Forelimb muscle (tissue), 1 donor: ENCODE results near the gene CGB7. TPM values are rescaled to one million over a fixed set of nuclear protein-coding genes. Genes with fewer than 3 reads are reported as not detected.
A peak's percentile ranks its signal among the peaks of the same experiment; 100 is the strongest.
"Not testable (repeated sequence)": the region's sequence is repeated elsewhere in the genome, so short reads cannot be mapped to it uniquely, and the experiment has no call there.

Experiments used
- DNase-seq: peaks from one replicate; pipeline ENCODE4 v3.0.0-alpha.2; 2013; ENCODE audit warnings: low read depth
- polyA plus RNA-seq: library from polyadenylated mRNA; unstranded; fragments of 120-200 nt; gene quantifications from one replicate; pipeline ENCODE4 v1.2.1, GENCODE V29; 2013; ENCODE audit not compliant: insufficient read length

CGB7 gene
- 1.5 TPM for polyA plus RNA-seq

- no peak for DNase-seq
Measured at GRCh38 chr19:49057636-49058234, at the start of gene CGB7. TSS of gene CGB7 (minus strand) at chr19:49057749. CDS start at chr19:49055375, 2,374 bp downstream.

DNA sequence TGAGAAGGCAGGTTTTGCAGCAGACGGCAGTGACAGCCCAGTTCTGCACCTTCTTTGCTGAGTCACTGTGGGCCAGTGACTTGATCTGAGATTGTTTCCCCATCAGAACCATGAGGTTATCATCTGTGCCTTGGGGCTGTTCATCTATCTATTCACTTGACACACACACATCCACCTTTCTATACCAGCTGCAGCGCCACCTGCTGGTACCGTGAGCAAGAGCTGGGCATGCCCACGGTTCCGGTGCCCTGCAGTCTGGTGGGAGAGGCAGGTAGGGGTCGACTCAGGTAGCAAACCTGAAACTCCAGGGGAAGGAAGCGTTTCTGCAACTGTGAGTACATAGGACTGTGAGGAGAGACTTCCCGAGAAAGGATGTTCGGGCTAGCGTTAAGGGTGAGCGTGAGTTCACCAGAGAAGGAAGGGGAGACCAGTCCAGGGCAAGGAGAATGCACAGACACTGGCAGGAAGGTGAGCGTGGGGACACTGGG lies 49.1 kb upstream of the CGB7 start:
- DNase-seq: no peak

DNA sequence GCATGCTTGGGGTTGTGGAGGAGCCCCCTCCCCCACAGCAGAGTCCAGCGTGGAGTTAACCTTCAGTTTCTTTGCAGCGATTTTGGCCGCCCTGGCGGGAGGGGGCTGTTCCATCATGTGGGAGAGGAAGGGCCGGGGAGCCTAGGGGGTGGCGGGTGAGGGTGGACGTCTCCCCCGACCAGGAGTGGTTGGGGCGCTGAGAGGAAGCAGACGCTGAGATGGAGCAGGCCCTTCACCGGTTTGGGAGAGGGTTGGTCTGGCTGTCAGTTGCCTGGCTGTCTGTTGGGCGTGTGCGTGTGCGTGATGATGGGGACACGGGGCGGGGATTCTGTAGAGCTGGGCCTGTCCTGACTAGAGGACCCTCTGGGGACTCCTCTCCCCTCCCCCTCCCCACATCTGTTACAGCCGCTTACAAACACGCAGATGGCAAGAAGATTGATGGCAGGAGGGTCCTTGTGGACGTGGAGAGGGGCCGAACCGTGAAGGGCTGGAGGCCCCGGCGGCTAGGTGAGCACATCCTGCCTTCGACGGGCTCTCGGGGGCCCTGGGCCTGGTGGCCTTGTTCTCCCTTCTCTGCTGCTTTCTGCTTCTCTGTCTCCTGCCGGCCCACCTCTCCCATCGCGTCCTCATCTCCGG lies 46.8 kb upstream of the CGB7 start:
- DNase-seq: no peak

- DNase-seq: no peak
Measured at GRCh38 chr19:49103331-49104085, 46.0 kb upstream of the CGB7 start.

GRCh38 chr19:49102303-49102702 lies 44.8 kb upstream of the CGB7 start:
- DNase-seq: no peak

DNA sequence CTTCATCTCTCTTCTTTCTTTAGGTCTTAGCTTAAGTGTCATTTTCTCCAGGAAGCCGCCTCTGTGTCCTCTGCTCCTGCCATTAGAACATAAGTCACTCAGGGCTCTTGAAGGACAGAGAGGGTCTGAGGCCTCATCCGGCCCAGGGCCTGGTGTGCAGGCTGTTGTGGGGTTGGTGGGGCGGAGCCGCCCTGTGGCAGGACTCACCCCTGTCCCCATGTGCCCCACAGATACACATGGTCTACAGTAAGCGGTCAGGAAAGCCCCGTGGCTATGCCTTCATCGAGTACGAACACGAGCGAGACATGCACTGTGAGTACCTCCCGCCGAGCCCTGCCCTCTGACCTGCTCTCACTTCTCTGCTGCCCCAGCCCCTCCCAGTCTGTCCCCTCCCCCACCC lies 43.6 kb upstream of the CGB7 start:
- no peak for DNase-seq

GRCh38 chr19:49098795-49099194 lies 41.2 kb upstream of the CGB7 start:
- no peak for DNase-seq

- no peak for DNase-seq
Measured at GRCh38 chr19:49097453-49098288, 40.1 kb upstream of the CGB7 start.

- DNase-seq: no peak
Measured at GRCh38 chr19:49094505-49095482, 37.2 kb upstream of the CGB7 start.

GRCh38 chr19:49092686-49093085 lies 35.1 kb upstream of the CGB7 start:
- DNase-seq: no peak

DNA sequence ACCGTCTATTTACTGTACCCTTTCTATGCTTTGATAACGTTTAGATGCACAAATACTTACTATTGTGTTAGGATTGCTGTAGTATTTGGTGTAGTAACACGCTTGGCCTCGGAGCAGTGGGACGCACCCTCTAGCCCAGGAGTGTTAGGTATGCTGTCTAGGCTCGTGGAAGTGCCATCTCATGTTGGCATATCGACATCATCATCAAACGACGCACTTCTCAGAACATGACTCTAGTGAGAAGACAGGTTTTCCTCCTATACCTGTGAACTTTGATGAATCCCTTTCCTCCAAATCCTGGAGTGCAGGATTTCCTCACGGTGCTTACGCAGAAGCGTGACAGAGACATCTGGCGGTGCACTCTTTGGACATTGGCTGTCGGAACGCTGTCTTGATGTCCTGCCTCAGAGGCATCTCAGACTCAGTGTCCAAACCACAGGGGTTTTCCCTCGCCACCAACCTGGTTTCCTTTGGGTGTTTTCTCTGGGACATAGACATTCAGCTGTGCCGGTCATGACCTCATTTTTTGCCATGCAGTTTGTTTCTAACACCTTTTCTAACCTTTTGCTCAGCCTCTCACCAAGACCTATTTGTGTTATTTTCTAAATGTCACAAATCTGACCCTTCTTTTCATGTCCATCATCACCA lies 34.0 kb upstream of the CGB7 start:
- DNase-seq: no peak

DNA sequence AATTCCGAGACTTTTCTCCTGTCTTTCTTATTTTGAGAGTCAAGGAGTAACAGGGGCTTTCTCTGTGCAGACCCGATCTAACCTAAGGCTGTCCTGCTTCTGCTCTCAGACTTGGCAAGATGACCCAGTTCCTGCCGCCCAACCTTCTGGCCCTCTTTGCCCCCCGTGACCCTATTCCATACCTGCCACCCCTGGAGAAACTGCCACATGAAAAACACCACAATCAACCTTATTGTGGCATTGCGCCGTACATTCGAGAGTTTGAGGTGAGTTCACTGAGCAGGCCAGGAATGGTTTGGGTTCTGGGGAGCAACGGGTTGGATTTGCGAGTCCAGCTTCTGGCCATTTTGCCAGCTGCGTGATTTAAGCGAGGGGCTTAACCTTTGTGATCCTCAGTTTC lies 28.7 kb upstream of the CGB7 start:
- no peak for DNase-seq

DNA sequence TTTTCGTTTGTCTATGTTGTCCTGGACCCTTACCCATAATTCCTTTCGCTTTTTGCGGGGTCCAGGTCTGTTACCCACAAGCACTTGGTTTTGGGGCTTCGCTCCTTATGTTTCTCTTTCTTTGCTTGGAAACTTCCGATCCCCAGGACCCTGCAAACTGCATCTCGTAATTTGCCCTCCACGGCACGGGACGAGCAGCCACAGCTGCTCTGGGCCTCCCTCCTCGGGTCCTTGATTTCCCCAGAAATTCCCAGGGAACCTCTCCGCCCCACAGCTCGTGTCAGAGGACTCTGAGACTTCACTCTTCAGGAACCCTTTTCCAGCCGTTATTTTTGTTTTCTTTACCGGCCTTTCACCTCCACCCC lies 28.3 kb upstream of the CGB7 start:
- DNase-seq: no peak

DNA sequence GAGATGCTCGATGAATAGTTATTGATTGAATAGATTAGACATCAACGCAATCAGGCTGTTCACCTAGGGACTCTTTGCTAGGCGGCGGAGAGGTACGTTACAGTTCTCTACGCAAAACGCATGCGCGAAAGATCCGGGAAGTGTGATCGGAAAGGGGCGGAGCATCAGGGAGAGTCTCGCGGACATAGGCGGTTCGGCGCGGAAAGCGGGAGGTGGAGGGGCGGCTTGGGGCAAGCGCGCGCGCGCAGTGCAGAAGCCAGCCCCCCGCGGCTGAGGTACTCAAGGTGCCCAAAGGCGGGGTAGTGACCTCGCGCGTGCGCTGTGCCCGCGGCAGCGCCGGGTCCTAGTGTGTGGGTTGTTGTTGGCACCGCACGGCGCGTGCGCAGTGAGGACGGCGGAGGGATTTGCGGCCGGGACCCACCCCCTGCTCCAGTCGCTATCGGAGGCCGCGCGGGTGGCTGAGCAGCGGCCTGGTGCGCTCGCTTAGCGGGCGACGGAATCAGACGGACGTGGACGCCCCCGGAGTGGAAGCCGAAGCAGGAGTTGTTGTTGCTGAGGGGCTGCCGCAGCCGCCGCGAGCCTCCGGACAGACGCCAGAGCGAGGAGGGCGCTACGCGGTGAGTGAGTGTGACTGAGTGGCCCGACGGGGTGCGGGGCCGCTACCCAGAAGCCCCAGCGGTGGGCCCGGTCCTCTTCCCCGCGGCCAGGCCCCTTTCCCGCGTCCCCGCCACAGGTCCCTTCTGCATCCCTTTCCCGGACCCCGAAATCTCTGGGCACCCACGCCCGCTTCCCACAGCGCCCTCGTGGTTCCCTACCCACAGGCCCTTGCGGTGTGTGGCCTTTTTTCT lies 27.7 kb upstream of the CGB7 start, which contains the start of gene SNRNP70:
SNRNP70 (plus strand) TSS at position 432 of the 848 bp plus-strand sequence. CDS start 964 bp downstream, outside the sequence.
- peak; percentile 97 for DNase-seq

DNA sequence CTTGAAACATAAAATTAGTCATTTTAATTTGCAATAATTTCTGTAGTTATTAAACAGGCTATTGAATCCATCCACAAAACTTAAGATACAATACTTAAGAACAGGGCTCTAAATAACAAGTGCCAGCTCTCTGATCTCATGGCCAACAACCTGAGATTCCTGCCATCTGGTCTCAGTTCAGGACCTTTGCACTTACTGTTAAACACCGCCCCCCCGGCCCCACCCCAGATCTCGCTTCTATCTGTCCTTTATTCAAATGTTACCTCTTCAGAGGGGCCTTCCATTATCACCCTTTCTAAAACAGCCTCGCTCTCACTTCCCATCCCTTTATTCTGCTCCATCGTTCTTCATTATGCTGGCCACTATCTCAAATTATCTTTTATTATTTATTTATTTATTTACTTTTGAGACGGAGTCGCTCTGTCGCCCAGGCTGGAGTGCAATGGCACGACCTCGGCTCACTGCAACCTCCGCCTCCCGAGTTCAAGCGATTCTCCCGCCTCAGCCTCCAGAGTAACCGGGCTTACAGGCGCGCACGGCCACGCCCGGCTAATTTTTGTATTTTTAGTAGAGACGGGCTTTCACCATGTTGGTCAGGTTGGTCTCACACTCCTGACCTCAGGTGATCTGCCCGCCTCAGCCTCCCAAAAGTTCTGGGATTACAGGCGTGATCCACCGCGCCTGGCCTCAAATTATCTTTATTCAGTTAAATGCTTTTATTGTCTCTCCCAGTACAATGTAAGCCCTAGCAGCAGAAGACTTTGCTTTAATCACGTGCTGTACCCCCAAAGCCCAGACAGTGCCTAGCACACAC lies 26.9 kb upstream of the CGB7 start:
- no peak for DNase-seq

DNA sequence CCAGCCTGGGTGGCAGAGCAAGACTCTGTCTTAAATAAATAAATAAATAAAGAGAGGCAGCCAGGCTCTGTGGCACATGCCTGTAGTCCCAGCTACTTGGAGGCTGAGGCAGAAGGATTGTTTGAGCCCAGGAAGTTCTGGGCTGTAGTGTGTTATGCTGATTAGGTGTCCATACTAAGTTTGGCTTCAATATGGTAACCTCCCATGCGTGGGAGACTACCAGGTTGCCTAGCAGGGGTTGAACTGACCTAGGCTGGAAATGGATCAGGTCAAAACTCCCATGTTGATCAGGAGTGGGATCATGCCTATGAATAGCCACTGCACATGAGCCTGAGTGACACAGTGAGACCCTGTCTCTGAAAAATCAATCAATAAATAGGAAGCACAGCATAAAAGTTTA lies 23.7 kb upstream of the CGB7 start:
- no peak for DNase-seq

- no peak for DNase-seq
Measured at GRCh38 chr19:49080392-49080791, 22.8 kb upstream of the CGB7 start.

DNA sequence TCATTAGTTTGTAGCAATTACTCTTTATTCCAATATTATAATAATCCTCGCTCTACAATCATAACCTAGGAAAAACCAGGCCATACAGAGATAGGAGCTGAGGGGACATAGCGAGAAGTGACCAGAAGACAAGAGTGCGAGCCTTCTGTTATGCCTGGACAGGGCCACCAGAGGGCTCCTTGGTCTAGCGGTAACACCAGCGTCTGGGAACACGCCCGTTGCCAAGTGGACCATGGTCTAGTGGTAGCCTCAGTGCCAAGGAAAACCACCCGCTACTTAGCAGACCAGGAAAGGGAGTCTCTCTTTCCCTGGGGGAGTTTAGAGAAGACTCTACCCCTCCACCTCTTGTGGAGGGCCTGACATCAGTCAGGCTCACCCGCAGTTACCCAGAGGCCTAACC lies 17.3 kb upstream of the CGB7 start:
- not testable (repeated sequence) for DNase-seq
